SIG-M5 (cell line): ENCODE data around the gene NEUROD6.

Experiments
- DNase-seq: peaks from one replicate; lab custom pipeline; 2025; lab: John Stamatoyannopoulos, UW

Gene NEUROD6

DNA sequence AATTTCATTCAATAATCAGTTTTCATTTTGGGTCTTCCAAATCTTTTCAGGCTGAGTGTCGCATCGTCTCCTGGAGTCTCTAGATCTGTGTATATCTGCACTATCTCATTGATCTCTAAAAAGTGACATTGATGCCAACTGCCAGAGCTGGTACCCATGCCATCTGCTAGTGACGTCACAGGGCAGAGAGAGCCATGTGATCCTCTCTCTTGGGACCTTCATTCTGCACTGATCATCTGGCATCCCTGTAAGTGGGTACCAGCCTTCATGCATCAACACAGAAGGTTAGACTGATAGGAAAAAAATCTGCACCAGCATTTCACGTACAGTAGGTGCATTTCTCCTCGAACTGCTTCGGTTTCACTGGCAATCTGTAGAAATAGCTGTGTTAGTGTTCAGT is at the start of gene NEUROD6:
TSS of gene NEUROD6 (minus strand) at position 124 of the 400 bp plus-strand sequence. CDS start 1,458 bp downstream, outside the sequence.
- DNase-seq: no peak

- DNase-seq: no peak
Observed at GRCh38 chr7:31384466-31384865, 43.9 kb upstream of the NEUROD6 start.

DNA sequence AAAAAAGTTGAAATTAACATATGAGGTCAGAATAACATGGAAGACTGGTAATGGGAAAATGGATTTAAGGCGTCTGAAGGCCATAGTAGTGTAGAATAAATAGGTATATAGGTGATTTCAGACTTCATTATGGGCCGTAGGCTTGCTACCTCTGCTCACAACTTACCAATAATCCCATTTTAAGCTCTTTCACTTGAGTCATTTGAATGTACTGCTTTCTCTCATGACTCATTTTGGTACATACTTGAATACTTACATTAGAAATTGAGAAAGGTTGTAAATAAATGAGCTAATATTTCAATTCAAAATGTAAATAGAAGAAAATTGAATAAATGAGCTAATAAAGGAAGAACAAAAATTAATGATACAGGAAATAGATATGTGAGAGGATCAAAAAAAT is 42.2 kb upstream of the NEUROD6 start:
- DNase-seq: no peak

- DNase-seq: no peak
Observed at GRCh38 chr7:31373337-31374289, 33.1 kb upstream of the NEUROD6 start.

GRCh38 chr7:31372231-31372959 is 31.9 kb upstream of the NEUROD6 start:
- no peak for DNase-seq

GRCh38 chr7:31371621-31372020 is 31.1 kb upstream of the NEUROD6 start:
- DNase-seq: no peak

- DNase-seq: no peak
Observed at GRCh38 chr7:31370609-31371008, 30.1 kb upstream of the NEUROD6 start.

DNA sequence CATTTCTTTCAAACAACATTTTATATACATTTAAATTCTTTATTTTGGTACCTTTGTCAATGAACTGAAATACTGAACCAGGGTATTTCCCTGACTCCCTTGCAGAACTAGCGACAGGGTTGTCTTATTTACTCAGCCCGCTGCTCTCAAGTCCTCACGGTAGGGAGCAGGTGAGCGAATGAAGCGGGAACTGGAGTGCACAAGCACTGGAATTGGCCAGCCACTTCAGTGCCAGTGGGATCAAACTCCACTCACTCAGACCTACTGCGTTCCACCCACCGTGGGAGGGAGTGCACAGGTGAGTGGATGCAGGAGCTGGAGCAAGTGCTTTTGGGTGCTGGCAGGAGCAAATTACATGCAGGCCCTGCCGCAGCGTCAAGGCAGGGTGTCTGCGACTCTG is 28.1 kb upstream of the NEUROD6 start:
- DNase-seq: no peak

DNA sequence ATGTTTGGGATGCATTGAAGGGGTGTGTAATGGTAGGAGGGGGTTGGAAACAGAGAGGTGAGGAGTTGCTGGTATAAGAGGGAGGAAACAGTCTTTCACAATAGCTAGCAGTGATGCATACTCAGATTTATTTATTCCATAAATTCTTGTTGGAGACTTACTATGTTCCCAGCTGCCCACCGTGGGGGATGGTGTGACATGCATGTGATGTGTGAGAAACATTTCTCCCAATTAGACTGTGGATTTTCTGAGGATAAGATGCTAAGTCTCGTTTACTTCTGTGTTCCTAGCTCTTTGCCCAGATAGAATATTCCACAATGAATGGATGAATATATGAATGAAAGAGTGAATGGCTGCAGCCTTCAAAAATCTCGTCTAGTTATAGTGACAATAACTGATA is 23.0 kb upstream of the NEUROD6 start:
- DNase-seq: no peak

- DNase-seq: no peak
Observed at GRCh38 chr7:31363051-31363450, 22.5 kb upstream of the NEUROD6 start.

GRCh38 chr7:31362401-31362800 is 21.9 kb upstream of the NEUROD6 start:
- no peak for DNase-seq

DNA sequence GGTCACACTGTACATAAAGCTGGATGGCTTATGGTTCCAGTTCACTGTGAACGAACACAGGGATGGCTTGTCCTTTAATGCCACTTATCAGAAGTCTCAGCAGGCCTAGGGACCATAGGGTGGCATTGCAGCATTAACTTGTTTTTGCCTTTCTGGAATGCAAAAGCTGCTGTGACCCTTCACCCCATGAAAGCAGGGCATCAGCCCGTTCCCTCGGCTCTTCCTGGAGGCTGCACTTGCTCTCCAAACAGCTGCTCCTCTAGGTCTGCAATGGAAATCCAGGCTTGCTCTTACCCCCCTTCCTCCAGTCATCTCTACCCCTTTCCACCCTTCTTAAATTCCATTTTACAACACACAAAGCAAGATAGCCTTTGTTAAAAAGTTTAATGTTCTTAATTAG is 17.9 kb upstream of the NEUROD6 start:
- DNase-seq: no peak

- DNase-seq: no peak
Observed at GRCh38 chr7:31345421-31345820, 4.9 kb upstream of the NEUROD6 start.

DNA sequence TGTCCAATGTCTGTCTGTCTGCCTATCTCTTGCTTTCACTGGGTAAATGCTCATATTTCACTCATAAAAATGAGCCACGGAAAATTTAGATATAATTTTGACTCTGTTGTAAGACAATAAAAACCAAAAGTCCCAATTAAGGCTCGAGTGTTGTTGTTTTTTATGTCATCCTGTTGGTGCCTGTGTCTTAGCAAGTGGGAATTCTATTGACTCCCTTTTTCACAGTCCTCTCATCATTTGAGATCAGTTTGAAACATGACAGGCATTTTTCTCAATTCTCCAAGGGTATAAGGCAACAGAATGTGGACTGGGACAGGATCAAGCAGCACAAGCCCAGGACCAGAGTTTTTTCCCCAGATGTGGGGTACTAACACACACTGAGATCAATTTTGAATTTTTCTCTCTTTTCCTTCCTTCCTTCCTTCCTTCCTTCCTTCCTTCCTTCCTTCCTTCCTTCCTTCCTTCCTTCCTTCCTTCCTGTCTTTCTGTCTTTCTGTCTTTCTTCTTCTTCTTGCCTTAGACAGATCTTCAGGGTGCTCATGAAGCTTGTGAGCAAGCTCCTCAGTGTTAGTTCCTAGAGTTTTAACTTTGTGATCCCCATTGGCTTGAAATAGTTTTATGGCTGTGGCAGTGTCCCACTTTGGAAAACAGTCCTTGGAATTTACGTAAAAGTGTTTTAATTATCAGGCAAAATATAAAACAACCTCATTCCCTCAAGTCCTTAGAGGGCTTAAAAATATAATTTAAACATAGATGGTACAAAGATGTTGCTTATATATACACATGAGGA is 3.2 kb upstream of the NEUROD6 start:
- DNase-seq: no peak

DNA sequence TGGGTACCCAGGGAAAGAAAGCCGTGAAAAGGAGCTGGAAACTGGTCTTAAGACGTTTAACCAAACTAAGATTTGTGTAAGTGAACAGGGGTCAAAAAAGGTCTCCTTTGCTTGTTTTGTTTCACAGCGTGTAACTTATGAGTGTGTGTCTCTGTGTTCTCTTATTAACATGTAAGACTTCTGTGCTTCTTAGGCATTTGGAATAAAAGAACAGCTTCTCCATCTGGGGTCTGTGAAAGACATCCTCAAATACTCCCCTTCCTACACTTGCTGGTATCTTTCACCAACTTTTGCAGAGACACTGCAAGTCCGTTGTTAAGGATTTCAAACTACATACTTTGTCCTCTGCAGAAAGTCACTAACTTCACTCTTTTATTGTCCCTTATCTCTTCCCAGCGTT is 615 bp upstream of the NEUROD6 start:
- DNase-seq: no peak

DNA sequence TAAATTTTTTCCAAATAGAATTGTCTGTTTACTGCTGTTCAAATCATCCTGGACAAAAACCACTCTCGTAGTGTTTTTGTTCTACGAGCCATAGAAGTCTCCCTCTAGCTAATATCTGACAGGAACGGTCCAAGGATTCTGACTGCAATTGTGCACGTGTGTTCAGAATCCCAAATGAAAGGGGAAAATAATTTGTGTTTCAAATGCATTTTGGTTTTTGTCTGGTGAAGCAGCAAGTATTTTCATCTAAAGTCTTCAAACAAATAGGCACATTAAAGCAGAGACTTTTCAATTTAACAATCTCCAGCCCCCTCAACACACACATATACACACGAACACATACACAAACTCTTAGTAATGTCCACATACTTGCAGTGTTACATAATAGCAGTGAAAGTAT is 475 bp downstream of the NEUROD6 start:
- DNase-seq: no peak

GRCh38 chr7:31338706-31339105 is 1.8 kb downstream of the NEUROD6 start:
- no peak for DNase-seq

GRCh38 chr7:31337002-31337565 is 3.4 kb downstream of the NEUROD6 start:
- no peak for DNase-seq

- no peak for DNase-seq
Observed at GRCh38 chr7:31336202-31337001, 4.1 kb downstream of the NEUROD6 start.

DNA sequence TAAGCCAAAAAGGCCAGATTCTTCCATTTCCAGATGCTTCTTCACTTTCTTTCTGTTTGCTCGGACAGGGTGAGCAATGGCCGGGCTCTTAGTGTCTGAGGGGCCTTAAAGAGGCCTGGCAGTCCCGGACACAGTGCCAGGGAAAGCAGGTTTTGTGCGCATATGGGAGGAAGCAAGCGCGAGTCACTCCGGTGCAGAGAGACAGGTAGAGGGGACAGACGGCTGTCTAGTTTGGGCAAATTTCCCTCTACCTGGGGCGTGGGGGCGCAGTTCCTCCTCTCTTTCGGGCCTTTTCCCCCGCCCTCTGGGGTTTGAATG is 4.7 kb downstream of the NEUROD6 start:
- DNase-seq: no peak

DNA sequence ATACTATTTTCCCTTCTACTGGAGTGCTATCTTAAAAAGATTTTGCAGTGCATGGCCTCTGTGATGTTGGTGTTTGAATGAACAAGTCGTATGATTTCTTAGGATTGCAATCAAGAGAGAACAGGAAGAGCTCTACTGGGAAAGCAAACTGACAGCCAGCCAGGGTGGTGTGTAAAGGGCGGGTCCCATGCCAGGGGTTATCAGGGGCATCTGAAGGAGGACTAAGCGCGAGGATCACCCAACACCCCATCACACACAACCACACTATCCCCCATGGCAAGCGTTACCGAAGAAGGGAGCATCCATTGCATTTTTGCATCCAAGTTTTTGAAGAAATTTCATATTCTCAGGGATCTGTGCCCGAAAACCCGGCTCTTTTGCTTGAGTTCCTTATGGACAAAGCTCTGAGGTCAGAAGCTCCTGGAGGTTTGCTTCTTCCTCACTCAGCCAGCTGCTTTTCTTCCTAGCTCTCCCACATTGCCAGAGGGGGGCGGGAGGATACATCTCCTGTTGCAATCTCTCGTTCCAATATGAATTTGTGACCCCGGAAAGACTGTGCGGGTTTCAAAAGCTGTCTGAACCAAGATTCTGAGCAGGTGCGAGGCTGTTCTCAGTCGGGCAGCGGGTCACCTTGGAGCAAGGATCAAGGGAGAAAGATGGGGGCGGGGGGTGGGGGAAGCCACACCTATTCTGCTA is 5.2 kb downstream of the NEUROD6 start:
- DNase-seq: no peak
